DMS114 treated with DMSO at 0.1 percent for 48 hours (cell line): ENCODE data around the gene JPT1.

ENCODE experiments used
- DNase-seq: peaks from one replicate; lab custom pipeline; 2025; ENCODE audit not compliant: unreplicated experiment; lab: John Stamatoyannopoulos, UW

Gene JPT1

GRCh38 chr17:75108193-75108592 is 46.1 kb downstream of the JPT1 start:
- no peak for DNase-seq

GRCh38 chr17:75105126-75106080 is 48.9 kb downstream of the JPT1 start:
- peak; percentile 21 for DNase-seq

GRCh38 chr17:75103601-75104554 is 50.4 kb downstream of the JPT1 start:
- no peak for DNase-seq

GRCh38 chr17:75102385-75102821 is 51.9 kb downstream of the JPT1 start:
- DNase-seq, result no peak

- DNase-seq, result no peak
These were observed 54.3 kb downstream of the JPT1 start for GRCh38 chr17:75099881-75100595.

- no peak for DNase-seq
These were observed 55.5 kb downstream of the JPT1 start for GRCh38 chr17:75098861-75099260.

GRCh38 chr17:75097865-75098264 is 56.4 kb downstream of the JPT1 start:
- no peak for DNase-seq

- DNase-seq, result no peak
These were observed 58.2 kb downstream of the JPT1 start for GRCh38 chr17:75096082-75096625.

- DNase-seq, result no peak
These were observed 59.4 kb downstream of the JPT1 start for GRCh38 chr17:75094871-75095399.

GRCh38 chr17:75093548-75094158 is 60.7 kb downstream of the JPT1 start:
- no peak for DNase-seq

- no peak for DNase-seq
These were observed 62.4 kb downstream of the JPT1 start for GRCh38 chr17:75091855-75092327.

- no peak for DNase-seq
These were observed 63.1 kb downstream of the JPT1 start for GRCh38 chr17:75090871-75091854.

GRCh38 chr17:75088465-75089417 is 65.6 kb downstream of the JPT1 start:
- DNase-seq, result no peak

GRCh38 chr17:75087558-75088453 is 66.5 kb downstream of the JPT1 start, which contains the start of gene SLC16A5:
Gene SLC16A5 (plus strand): TSS chr17:75087954. CDS start chr17:75093637, 5,683 bp downstream.
- peak; percentile 49 for DNase-seq

GRCh38 chr17:75087182-75087557 is 67.1 kb downstream of the JPT1 start:
- DNase-seq, result no peak

GRCh38 chr17:75086496-75087181 is 67.7 kb downstream of the JPT1 start:
- no peak for DNase-seq
